DMS153 treated with DMSO at 0.1 percent for 48 hours (cell line): ENCODE data around the gene RITA1.

Experiments
- DNase-seq: peaks from one replicate; lab custom pipeline; 2025; ENCODE audit not compliant: unreplicated experiment; lab: John Stamatoyannopoulos, UW

The RITA1 gene

DNA sequence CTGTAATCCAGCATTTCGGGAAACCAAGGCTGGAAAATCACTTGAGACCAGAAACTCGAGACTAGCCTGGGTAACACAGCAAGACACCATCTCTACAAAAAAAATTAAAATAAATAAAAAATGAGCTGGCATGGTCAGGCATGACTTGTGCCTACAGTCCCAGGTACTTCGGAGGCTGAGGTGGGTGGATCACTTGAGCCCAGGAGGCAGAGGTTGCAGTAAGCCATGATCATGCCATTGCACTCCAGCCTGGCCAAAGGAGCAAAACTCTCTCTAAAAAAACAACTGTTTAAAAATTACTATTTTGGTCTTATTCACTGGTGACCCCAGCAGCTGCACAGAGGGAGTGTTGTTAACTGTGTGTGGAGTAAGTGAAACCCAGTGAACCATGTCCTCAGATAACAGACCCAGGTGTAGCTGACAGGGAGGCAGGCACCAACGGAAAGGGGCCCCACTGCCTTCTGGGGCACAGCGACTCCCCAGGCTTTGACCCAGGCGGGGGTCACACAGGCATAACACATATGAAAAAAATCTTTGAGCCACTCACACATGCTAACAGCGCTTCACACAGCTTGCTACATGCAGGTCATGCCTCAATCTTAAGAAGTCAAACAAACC lies 12.3 kb upstream of the RITA1 start:
- no peak for DNase-seq

DNA sequence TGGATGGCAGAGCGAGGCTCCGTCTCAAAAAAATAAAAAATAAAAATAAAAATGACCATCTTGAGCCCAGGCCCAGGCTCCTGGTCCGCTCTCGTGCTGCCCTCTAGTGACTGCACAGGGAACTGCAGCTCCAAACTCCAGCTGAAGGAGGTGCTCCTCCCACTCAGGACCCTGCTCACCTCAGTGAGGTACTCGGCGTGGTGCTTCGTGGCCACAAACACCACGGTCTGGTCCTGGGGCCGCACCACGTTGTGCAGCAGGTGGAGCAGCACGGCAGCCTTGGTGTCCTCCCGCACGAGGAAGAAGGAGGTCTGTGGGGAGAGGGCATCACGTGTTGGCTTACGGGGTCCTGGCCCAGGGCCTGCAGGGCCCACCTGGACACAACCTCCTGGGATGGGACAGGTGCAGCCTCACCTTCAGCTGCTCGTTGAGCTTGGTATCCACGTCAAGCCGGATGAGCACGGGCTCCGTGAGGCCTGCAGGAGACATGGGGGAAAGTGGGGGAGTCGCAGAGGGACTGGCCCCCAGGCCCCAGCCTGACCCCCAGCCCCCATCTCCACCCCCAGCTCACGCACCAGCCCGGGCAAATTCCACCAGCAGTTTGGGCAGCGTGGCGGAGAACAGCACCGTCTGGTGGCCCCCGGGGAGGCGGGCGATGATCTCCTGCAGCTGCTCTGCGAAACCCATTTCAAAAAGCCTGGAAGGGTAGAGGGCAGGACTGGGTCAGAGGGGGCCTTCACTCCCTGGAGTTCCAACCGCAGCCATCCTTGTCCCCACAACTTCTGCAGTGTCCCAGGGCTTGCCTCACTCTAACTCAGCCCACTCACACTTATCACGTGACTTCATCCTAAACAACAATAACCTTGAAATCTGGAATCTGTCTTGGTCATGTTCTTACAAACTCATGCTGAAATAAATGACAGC lies 10.8 kb upstream of the RITA1 start:
- peak; percentile 32 for DNase-seq

DNA sequence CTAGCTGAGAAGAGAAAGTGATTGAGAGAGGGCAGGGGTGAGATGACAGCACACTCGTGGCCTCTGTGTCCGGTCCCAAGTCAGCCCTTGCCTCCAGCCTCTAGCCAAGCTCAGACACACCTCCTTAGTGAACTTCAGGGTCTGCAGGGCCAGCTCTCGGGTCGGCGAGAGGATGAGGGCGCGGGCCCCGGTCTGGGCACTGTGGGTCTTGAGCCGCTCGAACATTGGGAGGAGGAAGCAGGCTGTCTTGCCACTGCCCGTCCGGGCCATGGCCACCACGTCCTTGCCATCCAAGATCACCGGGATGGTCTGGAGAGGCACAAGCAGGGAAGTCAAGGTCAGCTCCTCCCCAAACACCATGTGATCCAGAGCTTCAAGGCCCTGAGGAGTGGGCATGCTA lies 6.5 kb upstream of the RITA1 start:
- DNase-seq: no peak

DNA sequence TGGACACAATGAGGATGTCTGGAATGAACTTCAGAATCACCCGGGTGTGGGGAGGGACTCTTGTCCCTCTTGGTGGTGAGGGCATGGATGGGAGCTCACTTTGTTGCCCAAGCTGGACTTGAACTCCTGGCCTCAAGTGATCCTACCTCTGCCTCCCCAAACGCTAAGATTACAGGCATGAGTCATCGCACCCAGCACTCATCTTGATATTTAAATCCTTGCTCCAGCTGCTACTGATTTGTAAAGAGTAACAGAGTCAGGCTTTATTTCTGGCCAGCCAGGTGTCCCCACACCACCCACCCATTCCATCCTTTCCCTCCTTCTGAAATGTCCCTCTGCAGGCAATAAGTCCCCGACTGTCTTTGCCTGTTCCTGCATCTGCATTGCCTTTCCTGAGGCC lies 5.2 kb upstream of the RITA1 start:
- DNase-seq: no peak

DNA sequence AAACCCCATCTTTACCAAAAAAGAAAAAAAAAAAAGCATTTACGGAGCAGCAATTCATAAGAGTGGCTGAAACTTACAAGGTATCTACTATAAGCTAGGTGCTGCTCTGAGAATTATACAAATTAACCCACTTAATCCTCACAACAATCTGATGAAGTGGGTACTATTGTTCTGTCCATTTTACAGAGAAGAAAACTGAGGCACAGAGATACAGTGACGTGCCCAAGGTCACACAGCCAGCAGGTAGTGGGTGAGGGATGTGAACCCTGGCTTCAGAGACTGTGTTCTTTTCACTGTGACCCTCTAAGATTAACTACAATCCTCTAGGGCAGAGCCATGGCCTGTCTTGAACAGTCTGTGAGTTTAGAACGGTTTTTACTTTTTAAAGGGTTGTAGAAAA lies 3.5 kb upstream of the RITA1 start:
- no peak for DNase-seq

DNA sequence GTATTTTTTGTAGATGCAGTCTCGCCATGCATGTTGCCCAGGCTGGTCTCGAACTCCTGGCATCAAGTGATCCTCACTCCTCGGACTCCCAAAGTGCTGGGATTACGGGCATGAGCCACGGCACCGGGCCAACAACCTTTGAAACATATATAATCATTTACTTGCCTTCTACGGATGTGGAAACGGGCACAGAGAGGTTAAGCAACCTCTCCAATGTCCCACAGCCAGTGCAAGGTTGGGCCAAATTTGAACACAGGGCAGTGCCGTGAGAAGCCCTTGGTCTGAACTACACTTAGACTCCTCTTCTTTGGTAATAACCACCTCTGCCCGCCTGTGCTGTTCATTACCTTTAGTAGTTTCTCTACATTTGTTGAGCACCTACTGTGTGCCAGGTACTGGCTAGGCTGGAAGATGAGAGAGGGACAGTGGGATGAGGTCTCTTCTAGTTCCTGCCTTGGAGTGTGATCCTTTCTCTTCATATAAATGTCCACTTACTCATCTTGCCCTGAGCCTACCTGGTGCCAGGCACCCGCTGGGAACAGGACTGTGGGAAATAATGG lies 2.4 kb upstream of the RITA1 start:
- no peak for DNase-seq

DNA sequence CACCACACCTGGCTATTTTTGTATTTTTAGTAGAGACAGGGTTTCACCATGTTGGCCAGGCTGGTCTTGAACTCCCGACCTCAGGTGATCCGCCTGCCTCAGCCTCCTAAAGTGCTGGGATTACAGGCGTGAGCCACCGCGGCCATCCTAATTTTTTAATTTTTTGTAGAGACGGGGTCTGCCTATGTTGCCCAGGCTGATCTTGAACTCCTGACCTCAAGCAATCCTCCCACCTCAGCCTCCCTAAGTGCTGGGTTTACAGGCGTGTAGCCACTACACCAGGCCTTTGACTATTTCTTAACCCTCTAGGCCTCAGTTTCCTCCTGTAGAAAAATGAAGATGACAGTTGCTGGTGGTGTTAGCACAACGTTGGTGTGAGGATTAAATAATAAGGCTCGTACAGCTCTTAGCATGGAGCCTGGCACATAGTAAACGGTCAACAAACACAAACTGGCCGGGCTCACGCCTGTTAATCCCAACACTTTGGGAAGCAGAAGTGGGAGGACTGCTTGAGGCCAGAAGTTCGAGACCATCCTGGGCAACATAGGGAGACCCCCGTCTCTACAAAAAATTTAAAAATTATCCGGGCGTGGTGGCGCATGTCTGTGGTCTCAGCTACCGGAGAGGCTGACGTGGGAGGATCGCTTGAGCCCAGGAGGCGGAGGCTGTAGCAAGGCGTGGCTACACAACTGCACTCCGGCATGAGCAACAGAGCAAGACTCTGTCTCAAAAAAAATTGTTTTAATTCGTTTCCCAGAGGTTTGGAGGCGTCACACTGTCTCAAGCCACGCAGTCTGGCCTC lies 1.2 kb upstream of the RITA1 start:
- no peak for DNase-seq

DNA sequence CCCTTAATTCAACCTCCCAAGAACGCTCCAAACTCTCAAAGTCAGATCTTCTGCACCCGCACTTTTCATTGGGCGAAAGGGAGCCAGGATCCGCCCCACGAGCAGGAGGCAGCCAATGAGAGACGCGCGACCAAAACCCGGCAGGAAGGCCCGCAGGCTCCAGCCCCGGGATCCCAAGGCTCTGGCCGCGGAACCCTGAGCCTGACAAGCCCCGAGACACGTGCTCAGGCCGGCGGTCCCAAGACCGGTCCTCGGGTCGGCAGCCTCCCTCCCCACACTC lies 681 bp upstream of the RITA1 start:
- DNase-seq: peak; percentile 80

DNA sequence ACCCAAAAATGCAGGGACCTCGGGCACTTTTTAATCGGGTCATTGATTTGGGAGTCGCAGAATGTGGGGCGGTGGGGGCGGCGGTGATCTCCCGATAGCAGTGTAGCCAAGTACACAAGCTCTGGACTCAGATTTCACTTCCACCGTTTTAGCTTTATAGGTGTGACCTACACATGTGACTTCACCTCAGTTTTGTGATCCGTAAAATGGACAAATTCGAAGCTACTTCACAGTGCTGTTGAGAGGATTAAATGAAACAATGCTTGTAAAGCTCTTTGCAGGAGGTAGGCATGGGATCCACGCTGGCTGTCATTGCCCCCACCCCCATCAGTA lies 478 bp downstream of the RITA1 start:
- DNase-seq: no peak

DNA sequence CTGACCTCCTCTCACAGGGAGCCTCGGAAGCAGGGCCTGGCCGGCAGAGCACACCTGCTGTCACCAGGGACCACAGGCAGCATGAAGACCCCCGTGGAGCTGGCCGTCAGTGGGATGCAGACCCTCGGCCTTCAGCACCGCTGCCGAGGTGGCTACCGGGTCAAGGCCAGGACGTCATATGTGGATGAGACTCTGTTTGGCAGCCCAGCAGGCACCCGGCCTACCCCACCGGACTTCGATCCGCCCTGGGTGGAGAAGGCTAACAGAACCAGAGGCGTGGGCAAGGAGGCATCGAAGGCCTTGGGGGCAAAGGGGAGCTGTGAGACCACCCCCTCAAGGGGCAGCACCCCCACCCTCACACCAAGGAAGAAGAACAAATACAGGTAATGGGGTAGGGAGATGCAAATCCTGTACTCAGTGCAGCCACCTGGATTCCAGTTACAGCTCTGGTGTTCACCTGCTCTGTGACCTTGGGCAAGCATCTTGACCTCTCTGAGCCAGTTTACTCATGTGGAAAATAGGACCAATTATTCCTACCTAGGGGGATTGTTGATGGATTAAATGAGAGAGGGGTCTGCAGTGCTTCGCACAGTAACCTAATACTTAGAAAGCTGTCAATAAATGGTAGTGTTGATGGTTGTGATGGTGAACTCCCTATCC lies 1.3 kb downstream of the RITA1 start:
- DNase-seq: no peak

DNA sequence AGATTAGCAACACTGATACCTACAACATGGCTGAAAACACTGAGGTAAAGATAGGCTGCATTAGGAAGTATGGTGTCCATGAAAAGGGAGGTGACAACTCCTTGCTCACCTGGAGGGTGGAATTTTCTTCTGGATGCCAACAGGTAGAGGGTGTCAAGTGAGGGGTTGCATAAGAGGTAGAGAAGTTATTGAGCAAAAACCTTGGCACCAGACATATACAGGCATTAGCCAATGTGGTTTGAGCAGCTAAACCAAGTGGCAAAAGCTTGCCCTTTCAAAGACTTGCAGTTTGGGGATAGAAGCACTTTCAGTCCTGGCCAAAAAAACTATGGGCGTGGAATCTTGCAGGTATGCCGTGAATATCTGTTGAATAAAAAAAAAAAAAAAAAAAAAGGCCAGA lies 3.8 kb downstream of the RITA1 start:
- DNase-seq: no peak

DNA sequence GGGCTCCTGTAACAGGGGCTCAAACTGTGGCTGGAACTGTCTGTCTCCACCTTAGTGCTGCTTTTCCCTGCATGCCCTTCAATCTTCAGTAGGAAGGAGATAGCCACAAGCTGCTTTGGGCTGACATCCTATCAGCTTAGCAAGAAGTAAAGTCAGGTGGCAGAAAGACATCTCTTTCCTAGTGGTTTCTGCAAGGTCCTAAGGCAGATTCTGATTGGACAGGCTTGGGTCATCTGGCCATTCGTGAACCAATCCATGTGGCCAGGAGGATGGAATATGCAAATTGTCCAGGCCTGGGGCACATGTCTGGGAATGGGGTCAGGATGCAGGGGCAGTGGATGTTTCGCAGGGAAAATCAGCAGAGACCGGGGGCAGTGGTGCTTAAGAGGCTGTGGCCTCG lies 5.2 kb downstream of the RITA1 start:
- DNase-seq: no peak

DNA sequence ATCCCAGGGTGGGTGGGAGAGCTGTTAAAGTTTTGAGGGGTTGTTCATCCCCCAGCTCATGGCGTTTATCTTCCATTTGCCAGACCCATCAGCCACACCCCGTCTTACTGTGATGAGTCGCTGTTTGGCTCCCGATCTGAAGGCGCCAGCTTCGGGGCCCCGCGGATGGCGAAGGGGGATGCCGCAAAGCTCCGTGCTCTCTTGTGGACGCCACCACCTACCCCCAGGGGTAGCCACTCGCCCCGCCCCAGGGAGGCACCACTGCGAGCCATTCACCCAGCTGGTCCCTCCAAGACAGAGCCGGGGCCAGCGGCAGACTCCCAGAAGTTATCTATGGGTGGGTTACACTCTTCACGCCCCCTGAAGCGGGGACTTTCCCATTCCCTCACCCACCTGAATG lies 5.7 kb downstream of the RITA1 start:
- DNase-seq: no peak

DNA sequence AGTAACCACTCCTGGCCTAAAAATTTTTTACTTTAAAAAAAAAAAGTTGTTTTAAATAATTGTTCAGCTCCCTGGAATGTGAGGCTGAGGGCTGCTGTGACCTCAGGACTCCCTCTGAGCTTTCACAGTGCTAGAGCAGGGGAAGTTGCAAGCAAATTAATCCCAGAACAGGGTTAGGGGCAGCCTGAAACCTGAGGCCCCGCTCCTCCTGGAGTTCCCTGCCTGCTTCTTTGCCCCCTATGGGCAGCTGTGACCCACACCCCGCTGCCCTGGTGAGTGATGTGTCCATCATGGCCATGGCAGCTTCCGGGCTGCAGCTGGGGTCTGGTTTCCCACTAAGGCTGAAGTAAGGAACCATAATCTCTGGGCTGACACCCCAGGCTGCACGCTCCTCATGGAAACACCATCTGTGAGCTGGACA lies 9.5 kb downstream of the RITA1 start:
- no peak for DNase-seq

DNA sequence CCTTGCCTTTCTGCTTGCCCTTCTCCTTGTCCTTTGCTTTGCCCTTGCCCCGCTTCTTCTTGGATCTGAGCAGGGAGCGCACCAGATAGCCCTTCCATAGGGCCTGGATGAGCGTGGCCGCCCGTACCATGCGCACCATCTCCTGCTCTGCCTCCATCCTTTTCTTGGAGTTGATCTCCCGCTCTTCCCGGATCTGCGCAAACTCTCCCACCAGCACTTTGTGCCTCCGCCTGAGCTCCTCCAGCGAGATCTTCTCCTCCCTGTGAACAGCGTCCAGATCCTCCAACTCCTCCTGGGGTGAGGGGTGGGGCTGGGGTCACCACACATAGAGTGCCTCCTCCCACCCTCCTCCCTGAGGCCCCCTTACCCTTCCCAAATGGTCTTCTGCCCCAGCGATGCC lies 10.1 kb downstream of the RITA1 start:
- no peak for DNase-seq

DNA sequence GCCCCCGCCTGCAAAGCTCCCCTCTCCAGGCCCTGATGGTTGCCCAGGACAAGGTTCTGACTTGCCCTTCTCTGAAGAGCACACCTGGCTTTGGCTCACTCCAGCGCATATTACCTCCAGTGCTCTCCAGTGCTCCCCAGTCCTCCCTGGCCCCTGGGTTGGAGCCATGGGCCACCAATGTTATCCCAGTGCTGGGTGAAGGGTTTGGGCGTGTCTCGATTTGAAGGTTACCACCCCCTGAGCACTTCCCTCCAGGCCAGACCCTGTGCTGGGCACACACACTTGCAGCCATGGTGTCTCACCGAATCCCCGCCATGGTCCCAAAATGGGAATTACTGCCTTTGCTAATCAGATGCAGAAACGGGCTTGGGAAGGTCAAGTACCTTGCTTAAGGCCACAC lies 11.1 kb downstream of the RITA1 start:
- DNase-seq: no peak

DNA sequence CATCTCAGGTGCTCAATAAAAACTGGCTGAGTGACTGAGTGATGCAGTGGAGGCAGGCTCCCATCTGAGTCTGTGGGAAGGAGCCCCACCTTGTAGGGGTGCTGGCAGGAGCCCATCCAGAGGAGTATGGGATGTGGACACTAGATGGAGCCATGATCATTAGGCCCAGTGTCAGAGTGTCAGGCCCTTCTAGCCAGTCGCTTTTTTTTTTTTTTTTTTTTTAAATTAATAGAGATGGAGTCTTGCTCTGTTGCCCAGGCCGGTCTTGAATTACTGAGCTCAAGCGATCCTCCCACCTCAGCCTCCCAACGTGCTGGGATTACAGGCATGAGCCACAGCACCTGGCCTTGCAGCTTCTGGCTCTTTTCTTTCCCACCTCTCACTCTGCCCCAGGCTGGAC lies 11.5 kb downstream of the RITA1 start:
- peak; percentile 44 for DNase-seq

DNA sequence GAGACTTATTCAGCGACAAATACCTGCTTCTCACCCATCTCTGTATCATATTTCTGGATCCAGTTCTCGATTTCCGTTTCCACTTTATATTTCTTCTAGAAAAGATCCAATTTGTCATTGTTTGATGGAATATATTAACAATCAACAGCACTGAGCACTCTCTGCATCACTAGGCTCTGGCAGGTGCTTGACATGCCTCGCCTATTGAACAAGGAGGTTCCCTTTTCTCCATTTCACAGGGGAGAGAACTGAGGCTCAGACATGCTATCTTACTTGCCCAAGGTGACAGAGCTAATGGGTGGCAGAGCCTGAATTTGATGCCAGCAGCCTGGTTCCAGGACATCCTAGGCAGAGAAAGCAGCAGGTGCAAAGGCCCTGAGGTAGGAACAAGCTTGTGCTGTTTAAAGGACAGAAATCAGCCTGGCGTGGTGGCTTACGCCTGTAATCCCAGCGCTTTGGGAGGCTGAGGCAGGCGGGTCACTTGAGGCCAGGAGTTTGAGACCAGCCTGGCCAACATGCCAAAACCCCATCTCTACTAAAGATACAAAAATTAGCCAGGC lies 12.1 kb downstream of the RITA1 start:
- DNase-seq: no peak

DNA sequence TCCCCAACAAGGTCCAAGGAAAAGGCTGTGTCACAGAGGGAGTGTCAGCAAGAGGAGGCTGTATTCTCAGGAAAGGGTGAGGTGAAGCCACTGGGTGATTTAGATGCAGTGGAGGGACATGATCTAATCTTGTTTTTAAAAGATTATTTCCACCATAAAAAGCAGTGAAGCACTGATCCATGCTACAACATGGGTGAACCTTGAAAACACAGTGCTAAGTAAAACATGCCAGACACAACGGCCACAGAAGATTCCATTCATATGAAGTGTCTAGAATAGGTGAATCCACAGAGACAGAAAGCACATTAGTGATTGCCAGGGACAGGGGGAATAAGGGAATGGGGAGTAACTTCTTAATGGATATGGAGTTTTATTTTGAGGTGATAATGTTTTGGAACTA lies 12.8 kb downstream of the RITA1 start:
- no peak for DNase-seq

DNA sequence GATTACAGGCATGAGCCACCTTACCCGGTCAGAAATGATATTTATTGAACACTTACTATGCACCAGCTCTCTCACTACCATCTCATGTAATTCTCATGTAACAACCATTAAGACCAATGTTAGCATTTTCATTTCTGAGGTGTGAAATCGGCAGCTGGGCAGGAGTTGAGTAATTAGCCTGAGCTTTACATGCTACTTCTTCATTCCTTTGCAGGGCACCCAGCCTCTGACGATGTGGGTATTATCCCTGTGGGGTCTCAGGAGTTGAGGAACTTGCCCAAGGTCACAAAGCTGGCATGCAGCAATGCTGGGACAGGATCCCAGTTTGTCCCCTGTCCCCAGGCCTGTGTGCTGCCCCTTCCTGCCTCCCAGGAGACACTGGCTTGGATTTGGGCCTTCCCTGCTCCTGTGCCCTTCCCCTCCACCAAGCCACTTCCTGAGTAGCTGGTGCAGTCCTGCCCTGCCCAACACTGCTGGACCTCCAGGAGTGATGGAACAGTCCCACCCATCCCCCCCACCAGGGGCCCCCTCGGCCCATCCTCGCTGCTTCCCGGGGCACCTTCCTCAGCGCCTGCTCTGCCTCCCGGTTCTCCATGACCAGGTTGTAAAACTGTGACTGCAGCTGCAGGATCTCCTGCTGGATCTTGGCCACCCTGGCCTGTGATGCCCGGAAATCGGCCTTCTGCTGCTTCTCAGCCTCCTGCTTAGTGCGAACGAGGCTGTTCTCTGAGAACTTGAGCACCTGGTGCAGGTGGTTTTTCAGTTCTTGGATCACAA lies 14.7 kb downstream of the RITA1 start:
- DNase-seq: no peak
